K562 (cell line): ENCODE results near the gene DHDH. TPM values are rescaled to one million over a fixed set of nuclear protein-coding genes. Genes with fewer than 3 reads are reported as not detected.

Source experiments
- C11orf30 ChIP-seq: fragments of 450-650 bp; IDR thresholded peaks from 2 replicates; pipeline ENCODE4 v1.6.1; 2016; ENCODE audit warnings: low read depth, mild to moderate bottlenecking
- NR2F6 ChIP-seq: fragments of 450-650 bp; formaldehyde crosslinking; IDR thresholded peaks from 2 replicates; pipeline ENCODE4 v1.4.0; 2020; ENCODE audit warnings: mild to moderate bottlenecking
- SIX5 ChIP-seq, 2 experiments: IDR thresholded peaks; 2 replicates each; pipeline ENCODE4 v1.6.1; 2011; ENCODE audit warnings: low read length in 2 of 2, borderline replicate concordance in 1 of 2, low read depth in 1 of 2, mild to moderate bottlenecking in 1 of 2, moderate library complexity in 1 of 2; ENCODE audit not compliant: insufficient read depth in 1 of 2
- SMAD2 ChIP-seq: fragments of 150-350 bp; IDR thresholded peaks from 2 replicates; pipeline ENCODE4 v1.6.1; 2014; ENCODE audit warnings: low read depth, mild to moderate bottlenecking, low read length
- SNRNP70 ChIP-seq: fragments of 200-400 bp; formaldehyde crosslinking; optimal IDR thresholded peaks from 2 replicates; pipeline ENCODE3; 2017; ENCODE audit warnings: low read depth, low read length
- TRIM28 ChIP-seq: fragments of 450-650 bp; IDR thresholded peaks from 2 replicates; pipeline ENCODE4 v1.6.1; 2017
- ZNF232 ChIP-seq: sonication (generic); formaldehyde crosslinking; IDR thresholded peaks from 2 replicates; pipeline ENCODE4 v1.8.0; 2022; ENCODE audit warnings: mild to moderate bottlenecking, missing genetic modification reagents
- ZNF699 ChIP-seq: fragments of 250-450 bp; sonication (Bioruptor Pico); IDR thresholded peaks from 2 replicates; pipeline ENCODE4 v1.8.0; 2021; ENCODE audit warnings: mild to moderate bottlenecking, moderate library complexity; ENCODE audit not compliant: insufficient replicate concordance
- polyA plus RNA-seq, 8 experiments: library from polyadenylated mRNA; depleted of rRNA in 4 of 8; stranded (reverse) in 5 of 8; unstranded in 3 of 8; fragments of >200 nt; fragmentation: Nextera tagmentation in 2 of 8; fragmentation: Illumina TruSeq in 1 of 8; extraction: Ambion mirVana in 2 of 8; extraction: Trizol in 1 of 8; gene quantifications; 2 replicates each; pipeline versions ENCODE4 v1.2.1 to v1.2.3, GENCODE V29; 2011 to 2014; ENCODE audit warnings: inconsistent platforms in 1 of 8, missing spikeins in 1 of 8
- total RNA-seq, 7 experiments: library from RNA; depleted of rRNA in 6 of 7; stranded (reverse); fragments of >200 nt in 6 of 7; fragmentation: Illumina TruSeq in 2 of 7; extraction: Trizol in 2 of 7; gene quantifications; 2 replicates each; pipeline versions ENCODE4 v1.2.1 to v1.2.3, GENCODE V29; 2011 to 2021; ENCODE audit warnings: low replicate concordance in 1 of 7
- TF ChIP-seq, protein P1 (sequence below): fragments of 450-650 bp; IDR thresholded peaks from 2 replicates; pipeline ENCODE4 v1.6.1; 2016; ENCODE audit warnings: mild to moderate bottlenecking, moderate library complexity
- TF ChIP-seq, protein P2 (sequence below): sonication (generic); IDR thresholded peaks from 2 replicates; pipeline ENCODE4 v1.6.1; 2016
- TF ChIP-seq, protein P3 (sequence below): fragments of 450-650 bp; IDR thresholded peaks from 2 replicates; pipeline ENCODE4 v1.6.1; 2014; ENCODE audit warnings: low read depth, mild to moderate bottlenecking, moderate library complexity, borderline replicate concordance

Gene DHDH
- total and polyA plus RNA-seq, 9 of the 15 experiments (the other 6 are each of a cell fraction or from before 2014, with no cell fraction given): 0.37 to 1.9 (median 0.87) TPM

DNA sequence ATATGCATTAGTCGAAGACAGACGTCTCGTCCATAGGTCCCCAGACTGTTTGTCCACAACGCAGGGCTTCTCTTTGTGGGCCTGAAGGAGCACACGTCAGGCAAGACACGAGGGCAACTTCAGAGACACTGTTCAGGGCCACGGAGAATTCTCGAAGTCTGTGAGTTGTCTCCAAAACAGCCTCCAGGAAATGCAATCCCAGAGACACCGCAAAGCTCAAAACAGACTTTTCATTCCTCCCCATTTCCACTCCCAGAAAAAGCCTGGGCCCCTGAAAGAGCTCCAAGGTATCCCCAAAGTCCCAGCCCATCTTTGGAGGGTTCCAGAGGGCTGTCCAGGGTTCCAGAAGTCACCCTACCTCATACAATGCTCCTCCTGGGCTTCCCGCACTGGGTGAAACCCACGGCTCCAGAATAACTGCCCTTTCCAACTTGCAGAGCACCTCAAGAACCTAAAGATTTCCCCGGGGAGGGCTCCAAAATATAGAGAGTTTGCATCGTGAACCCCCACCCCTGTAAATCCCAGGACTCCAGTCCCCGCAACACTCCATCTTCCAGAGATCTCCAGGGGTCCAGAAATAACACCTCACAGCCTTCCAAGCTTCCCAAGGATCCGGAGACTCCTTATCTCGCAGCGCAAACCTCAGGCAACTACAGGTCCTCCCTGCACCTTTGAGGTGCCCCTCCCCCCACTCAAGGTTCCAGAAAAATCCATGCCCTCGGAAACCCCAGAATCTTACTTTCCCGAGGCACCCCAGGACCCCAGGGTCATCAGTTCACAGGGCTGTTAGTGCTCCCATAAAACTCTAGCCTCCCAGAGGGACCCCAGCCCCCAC, 30.9 kb downstream of the DHDH start (continued):
- TF ChIP-seq, protein P1, sequence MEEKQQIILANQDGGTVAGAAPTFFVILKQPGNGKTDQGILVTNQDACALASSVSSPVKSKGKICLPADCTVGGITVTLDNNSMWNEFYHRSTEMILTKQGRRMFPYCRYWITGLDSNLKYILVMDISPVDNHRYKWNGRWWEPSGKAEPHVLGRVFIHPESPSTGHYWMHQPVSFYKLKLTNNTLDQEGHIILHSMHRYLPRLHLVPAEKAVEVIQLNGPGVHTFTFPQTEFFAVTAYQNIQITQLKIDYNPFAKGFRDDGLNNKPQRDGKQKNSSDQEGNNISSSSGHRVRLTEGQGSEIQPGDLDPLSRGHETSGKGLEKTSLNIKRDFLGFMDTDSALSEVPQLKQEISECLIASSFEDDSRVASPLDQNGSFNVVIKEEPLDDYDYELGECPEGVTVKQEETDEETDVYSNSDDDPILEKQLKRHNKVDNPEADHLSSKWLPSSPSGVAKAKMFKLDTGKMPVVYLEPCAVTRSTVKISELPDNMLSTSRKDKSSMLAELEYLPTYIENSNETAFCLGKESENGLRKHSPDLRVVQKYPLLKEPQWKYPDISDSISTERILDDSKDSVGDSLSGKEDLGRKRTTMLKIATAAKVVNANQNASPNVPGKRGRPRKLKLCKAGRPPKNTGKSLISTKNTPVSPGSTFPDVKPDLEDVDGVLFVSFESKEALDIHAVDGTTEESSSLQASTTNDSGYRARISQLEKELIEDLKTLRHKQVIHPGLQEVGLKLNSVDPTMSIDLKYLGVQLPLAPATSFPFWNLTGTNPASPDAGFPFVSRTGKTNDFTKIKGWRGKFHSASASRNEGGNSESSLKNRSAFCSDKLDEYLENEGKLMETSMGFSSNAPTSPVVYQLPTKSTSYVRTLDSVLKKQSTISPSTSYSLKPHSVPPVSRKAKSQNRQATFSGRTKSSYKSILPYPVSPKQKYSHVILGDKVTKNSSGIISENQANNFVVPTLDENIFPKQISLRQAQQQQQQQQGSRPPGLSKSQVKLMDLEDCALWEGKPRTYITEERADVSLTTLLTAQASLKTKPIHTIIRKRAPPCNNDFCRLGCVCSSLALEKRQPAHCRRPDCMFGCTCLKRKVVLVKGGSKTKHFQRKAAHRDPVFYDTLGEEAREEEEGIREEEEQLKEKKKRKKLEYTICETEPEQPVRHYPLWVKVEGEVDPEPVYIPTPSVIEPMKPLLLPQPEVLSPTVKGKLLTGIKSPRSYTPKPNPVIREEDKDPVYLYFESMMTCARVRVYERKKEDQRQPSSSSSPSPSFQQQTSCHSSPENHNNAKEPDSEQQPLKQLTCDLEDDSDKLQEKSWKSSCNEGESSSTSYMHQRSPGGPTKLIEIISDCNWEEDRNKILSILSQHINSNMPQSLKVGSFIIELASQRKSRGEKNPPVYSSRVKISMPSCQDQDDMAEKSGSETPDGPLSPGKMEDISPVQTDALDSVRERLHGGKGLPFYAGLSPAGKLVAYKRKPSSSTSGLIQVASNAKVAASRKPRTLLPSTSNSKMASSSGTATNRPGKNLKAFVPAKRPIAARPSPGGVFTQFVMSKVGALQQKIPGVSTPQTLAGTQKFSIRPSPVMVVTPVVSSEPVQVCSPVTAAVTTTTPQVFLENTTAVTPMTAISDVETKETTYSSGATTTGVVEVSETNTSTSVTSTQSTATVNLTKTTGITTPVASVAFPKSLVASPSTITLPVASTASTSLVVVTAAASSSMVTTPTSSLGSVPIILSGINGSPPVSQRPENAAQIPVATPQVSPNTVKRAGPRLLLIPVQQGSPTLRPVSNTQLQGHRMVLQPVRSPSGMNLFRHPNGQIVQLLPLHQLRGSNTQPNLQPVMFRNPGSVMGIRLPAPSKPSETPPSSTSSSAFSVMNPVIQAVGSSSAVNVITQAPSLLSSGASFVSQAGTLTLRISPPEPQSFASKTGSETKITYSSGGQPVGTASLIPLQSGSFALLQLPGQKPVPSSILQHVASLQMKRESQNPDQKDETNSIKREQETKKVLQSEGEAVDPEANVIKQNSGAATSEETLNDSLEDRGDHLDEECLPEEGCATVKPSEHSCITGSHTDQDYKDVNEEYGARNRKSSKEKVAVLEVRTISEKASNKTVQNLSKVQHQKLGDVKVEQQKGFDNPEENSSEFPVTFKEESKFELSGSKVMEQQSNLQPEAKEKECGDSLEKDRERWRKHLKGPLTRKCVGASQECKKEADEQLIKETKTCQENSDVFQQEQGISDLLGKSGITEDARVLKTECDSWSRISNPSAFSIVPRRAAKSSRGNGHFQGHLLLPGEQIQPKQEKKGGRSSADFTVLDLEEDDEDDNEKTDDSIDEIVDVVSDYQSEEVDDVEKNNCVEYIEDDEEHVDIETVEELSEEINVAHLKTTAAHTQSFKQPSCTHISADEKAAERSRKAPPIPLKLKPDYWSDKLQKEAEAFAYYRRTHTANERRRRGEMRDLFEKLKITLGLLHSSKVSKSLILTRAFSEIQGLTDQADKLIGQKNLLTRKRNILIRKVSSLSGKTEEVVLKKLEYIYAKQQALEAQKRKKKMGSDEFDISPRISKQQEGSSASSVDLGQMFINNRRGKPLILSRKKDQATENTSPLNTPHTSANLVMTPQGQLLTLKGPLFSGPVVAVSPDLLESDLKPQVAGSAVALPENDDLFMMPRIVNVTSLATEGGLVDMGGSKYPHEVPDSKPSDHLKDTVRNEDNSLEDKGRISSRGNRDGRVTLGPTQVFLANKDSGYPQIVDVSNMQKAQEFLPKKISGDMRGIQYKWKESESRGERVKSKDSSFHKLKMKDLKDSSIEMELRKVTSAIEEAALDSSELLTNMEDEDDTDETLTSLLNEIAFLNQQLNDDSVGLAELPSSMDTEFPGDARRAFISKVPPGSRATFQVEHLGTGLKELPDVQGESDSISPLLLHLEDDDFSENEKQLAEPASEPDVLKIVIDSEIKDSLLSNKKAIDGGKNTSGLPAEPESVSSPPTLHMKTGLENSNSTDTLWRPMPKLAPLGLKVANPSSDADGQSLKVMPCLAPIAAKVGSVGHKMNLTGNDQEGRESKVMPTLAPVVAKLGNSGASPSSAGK: peak; percentile 39
- TF ChIP-seq C11orf30 (no peak), SIX5 (IDR thresholded peaks at IDR 0.05; ENCODE audit: borderline replicate concordance in 1 of 2, insufficient read depth in 1 of 2, low read depth in 1 of 2, low read length in 2 of 2) (no peak), TRIM28 (peak; percentile 42; the same call in 1 of the 2 replicates), NR2F6 (CRISPR knock-in tag) (no peak), ZNF699 (no peak), ZNF232 (CRISPR knock-in tag) (no peak), SNRNP70 (no peak), SMAD2 (no peak)
- TF ChIP-seq, protein P2, sequence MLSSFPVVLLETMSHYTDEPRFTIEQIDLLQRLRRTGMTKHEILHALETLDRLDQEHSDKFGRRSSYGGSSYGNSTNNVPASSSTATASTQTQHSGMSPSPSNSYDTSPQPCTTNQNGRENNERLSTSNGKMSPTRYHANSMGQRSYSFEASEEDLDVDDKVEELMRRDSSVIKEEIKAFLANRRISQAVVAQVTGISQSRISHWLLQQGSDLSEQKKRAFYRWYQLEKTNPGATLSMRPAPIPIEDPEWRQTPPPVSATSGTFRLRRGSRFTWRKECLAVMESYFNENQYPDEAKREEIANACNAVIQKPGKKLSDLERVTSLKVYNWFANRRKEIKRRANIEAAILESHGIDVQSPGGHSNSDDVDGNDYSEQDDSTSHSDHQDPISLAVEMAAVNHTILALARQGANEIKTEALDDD: no peak
- TF ChIP-seq, protein P3, sequence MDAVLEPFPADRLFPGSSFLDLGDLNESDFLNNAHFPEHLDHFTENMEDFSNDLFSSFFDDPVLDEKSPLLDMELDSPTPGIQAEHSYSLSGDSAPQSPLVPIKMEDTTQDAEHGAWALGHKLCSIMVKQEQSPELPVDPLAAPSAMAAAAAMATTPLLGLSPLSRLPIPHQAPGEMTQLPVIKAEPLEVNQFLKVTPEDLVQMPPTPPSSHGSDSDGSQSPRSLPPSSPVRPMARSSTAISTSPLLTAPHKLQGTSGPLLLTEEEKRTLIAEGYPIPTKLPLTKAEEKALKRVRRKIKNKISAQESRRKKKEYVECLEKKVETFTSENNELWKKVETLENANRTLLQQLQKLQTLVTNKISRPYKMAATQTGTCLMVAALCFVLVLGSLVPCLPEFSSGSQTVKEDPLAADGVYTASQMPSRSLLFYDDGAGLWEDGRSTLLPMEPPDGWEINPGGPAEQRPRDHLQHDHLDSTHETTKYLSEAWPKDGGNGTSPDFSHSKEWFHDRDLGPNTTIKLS: peak; percentile 18; the same call in 1 of the 2 replicates
